IMR-90 (cell line): ENCODE results near the gene DOC2B. TPM values are rescaled to one million over a fixed set of nuclear protein-coding genes. Genes with fewer than 3 reads are reported as not detected.
"Not testable (repeated sequence)": the region's sequence is repeated elsewhere in the genome, so short reads cannot be mapped to it uniquely, and the experiment has no call there.

ENCODE experiments used
- ATAC-seq: fragments of 200-7000 bp; cut with Tn5 transposase; 2 replicates; pipeline ENCODE4 v1.9.1; 2020; ENCODE audit warnings: low read depth, mild to moderate bottlenecking, moderate library complexity
- BruUV-seq: library from RNA; stranded (reverse); fragments of 400-500 nt; replicated peaks from 2 replicates; lab custom pipeline; 2021; lab: Mats Ljungman, UMichigan
- CTCF ChIA-PET: fragments of 300-600 bp; formaldehyde crosslinking; extraction: SDS; loops from one replicate; lab custom pipeline; 2021; ENCODE audit warnings: antibody characterized with exemption; lab: Yijun Ruan, JAX
- POLR2A ChIA-PET: fragments of 300-600 bp; sonication (Branson Sonifier 250); formaldehyde crosslinking; loops from one replicate; lab custom pipeline; 2022; ENCODE audit warnings: antibody characterized with exemption; ENCODE audit not compliant: unreplicated experiment; lab: Charles Lee
- DNase-seq: peaks from one replicate; pipeline ENCODE4 v3.0.0; 2013
- H2AFZ ChIP-seq: replicated peaks from 2 replicates; pipeline ENCODE3; 2013; ENCODE audit warnings: low read length, mild to moderate bottlenecking; ENCODE audit not compliant: poor library complexity
- H2AK5ac ChIP-seq: 2 replicates; pipeline ENCODE4 v1.6.1; 2013; ENCODE audit warnings: low read depth, low read length, inconsistent platforms
- H2AK9ac ChIP-seq: replicated peaks from 2 replicates; pipeline ENCODE3; 2013; ENCODE audit warnings: mild to moderate bottlenecking, low read depth, low read length, moderate library complexity; ENCODE audit not compliant: poor library complexity
- H2BK120ac ChIP-seq: 2 replicates; pipeline ENCODE4 v1.6.1; 2013; ENCODE audit warnings: low read depth, low read length, inconsistent platforms
- H2BK15ac ChIP-seq: 3 replicates; pipeline ENCODE4 v1.6.1; 2013; ENCODE audit warnings: low read depth, low read length, inconsistent platforms
- H2BK20ac ChIP-seq: 2 replicates; pipeline ENCODE4 v1.6.1; 2013; ENCODE audit warnings: low read depth, mild to moderate bottlenecking, inconsistent platforms, low read length, moderate library complexity
- H2BK5ac ChIP-seq: 2 replicates; pipeline ENCODE4 v1.6.1; 2013; ENCODE audit warnings: mild to moderate bottlenecking, low read depth, low read length, inconsistent platforms; ENCODE audit not compliant: poor library complexity, severe bottlenecking
- H3K14ac ChIP-seq: replicated peaks from 2 replicates; pipeline ENCODE4 v1.6.1; 2013; ENCODE audit warnings: low read depth, low read length, inconsistent platforms
- H3K18ac ChIP-seq: 2 replicates; pipeline ENCODE4 v1.6.1; 2013; ENCODE audit warnings: low read depth, low read length, control low read depth
- H3K23ac ChIP-seq: 2 replicates; pipeline ENCODE4 v1.6.1; 2013; ENCODE audit warnings: low read depth, low read length, inconsistent platforms
- H3K27ac ChIP-seq: 2 replicates; pipeline ENCODE4 v1.5.1; 2013; ENCODE audit warnings: mild to moderate bottlenecking, control low read depth, low read length; ENCODE audit not compliant: insufficient read depth
- H3K27me3 ChIP-seq: 2 replicates; pipeline ENCODE4 v1.6.1; 2013; ENCODE audit warnings: low read length; ENCODE audit not compliant: control insufficient read depth, insufficient read depth
- H3K36me3 ChIP-seq: 2 replicates; pipeline ENCODE4 v1.6.1; 2013; ENCODE audit warnings: low read length, mixed read lengths; ENCODE audit not compliant: control insufficient read depth, insufficient read depth
- H3K4ac ChIP-seq: 2 replicates; pipeline ENCODE4 v1.6.1; 2013; ENCODE audit warnings: low read depth, low read length, inconsistent platforms
- H3K4me1 ChIP-seq: 2 replicates; pipeline ENCODE4 v1.6.1; 2013; ENCODE audit warnings: low read length, mixed read lengths; ENCODE audit not compliant: control insufficient read depth, insufficient read depth
- H3K4me2 ChIP-seq: 2 replicates; pipeline ENCODE4 v1.6.1; 2013; ENCODE audit warnings: low read depth, mild to moderate bottlenecking, control low read depth, low read length, moderate library complexity
- H3K4me3 ChIP-seq: 2 replicates; pipeline ENCODE4 v1.5.1; 2013; ENCODE audit warnings: low read depth, mild to moderate bottlenecking, control low read depth, low read length, moderate library complexity; ENCODE audit not compliant: insufficient read depth
- H3K56ac ChIP-seq: 2 replicates; pipeline ENCODE4 v1.6.1; 2013; ENCODE audit warnings: low read length, inconsistent platforms; ENCODE audit not compliant: insufficient read depth; ENCODE audit errors: extremely low read depth
- H3K79me1 ChIP-seq, 2 experiments: 2 replicates each; pipeline ENCODE4 v1.6.1; 2013; ENCODE audit warnings: low read length in 2 of 2, inconsistent platforms in 1 of 2, low read depth in 1 of 2
- H3K9ac ChIP-seq: 2 replicates; pipeline ENCODE4 v1.6.1; 2013; ENCODE audit warnings: low read depth, low read length, control low read depth
- H3K9me1 ChIP-seq: 2 replicates; pipeline ENCODE4 v1.6.1; 2013; ENCODE audit warnings: low read length, inconsistent platforms; ENCODE audit not compliant: insufficient read depth
- H3K9me3 ChIP-seq: 2 replicates; pipeline ENCODE4 v1.6.1; 2013; ENCODE audit warnings: low read length; ENCODE audit not compliant: control insufficient read depth, insufficient read depth
- H4K20me1 ChIP-seq: 2 replicates; pipeline ENCODE4 v1.6.1; 2013; ENCODE audit warnings: low read length, inconsistent platforms; ENCODE audit not compliant: insufficient read depth
- H4K5ac ChIP-seq: 2 replicates; pipeline ENCODE4 v1.6.1; 2013; ENCODE audit warnings: mild to moderate bottlenecking, low read depth, low read length, control low read depth
- H4K8ac ChIP-seq, 2 experiments: 2 replicates each; pipeline ENCODE4 v1.6.1; 2013; ENCODE audit warnings: low read depth in 2 of 2, low read length in 2 of 2, control low read depth in 1 of 2, inconsistent platforms in 1 of 2
- H4K91ac ChIP-seq: 2 replicates; pipeline ENCODE4 v1.6.1; 2013; ENCODE audit warnings: low read depth, low read length, inconsistent platforms; ENCODE audit not compliant: insufficient read depth
- WGBS, 2 experiments: methylation state at CpG; one replicate each; pipeline versions ENCODE4 v1.1.5 to v1.1.7; 2013; ENCODE audit warnings: missing lambda C conversion rate in 2 of 2; ENCODE audit not compliant: insufficient read length in 1 of 2; ENCODE audit errors: extremely low coverage in 2 of 2; 5-methylcytosine and 5-hydroxymethylcytosine counted together
- dilution Hi-C: fragments of 300-500 bp; cut with HindIII; formaldehyde crosslinking; loops from one replicate; pipeline ENCODE4 v1.14.3; 2018; ENCODE audit warnings: low sequenced_read_pairs; ENCODE audit not compliant: unreplicated experiment
- in situ Hi-C: fragments of 300-500 bp; cut with MboI; formaldehyde crosslinking; loops from 3 replicates; pipeline ENCODE4 v1.14.3; 2019; ENCODE audit warnings: low sequenced_read_pairs, inconsistent platforms, mixed read lengths
- intact Hi-C: fragments of 100-400 bp; cut with micrococcal nuclease; formaldehyde crosslinking; loops from 2 replicates; pipeline ENCODE4 v1.10.0; 2022
- polyA plus RNA-seq, 3 experiments: library from polyadenylated mRNA; depleted of rRNA; stranded (reverse); fragments of >200 nt; gene quantifications; 2 replicates each; pipeline ENCODE4 v1.2.3, GENCODE V29; 2012; ENCODE audit warnings: low replicate concordance in 1 of 3
- total RNA-seq: library from RNA; depleted of rRNA; stranded (reverse); fragments of >200 nt; gene quantifications from 2 replicates; pipeline ENCODE4 v1.2.3, GENCODE V29; 2012

The DOC2B gene
- total and polyA plus RNA-seq, 2 of the 4 experiments (the other 2 are of a cell fraction) = not detected

DNA sequence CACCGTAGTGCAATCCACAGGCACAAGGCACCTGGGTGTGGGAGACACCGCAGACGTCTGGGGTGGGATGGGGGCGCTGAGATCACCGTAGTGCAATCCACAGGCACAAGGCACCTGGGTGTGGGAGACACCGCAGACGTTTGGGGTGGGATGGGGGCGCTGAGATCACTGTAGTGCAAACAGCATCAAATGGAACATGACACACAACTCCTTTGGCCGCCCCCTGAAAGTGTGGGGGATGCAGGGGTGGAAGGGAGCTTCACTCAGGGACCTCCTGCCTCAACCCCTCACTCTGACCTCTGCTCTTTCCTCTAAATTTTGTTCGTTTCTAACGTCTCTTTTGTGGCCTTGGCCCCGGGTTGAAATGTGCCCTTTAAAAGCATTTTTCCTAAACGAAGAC is 20.3 kb upstream of the DOC2B start:
- H3K9me3 ChIP-seq, H2BK120ac ChIP-seq, H4K5ac ChIP-seq, DNase-seq, H4K8ac ChIP-seq, H3K9me1 ChIP-seq, H3K4me2 ChIP-seq, dilution Hi-C loops, H2AK5ac ChIP-seq, H3K79me1 ChIP-seq, H3K9ac ChIP-seq, CTCF ChIA-PET, H2BK20ac ChIP-seq, H2AFZ ChIP-seq, H4K91ac ChIP-seq, H3K14ac ChIP-seq, H3K23ac ChIP-seq, H2AK9ac ChIP-seq, H3K36me3 ChIP-seq, H3K4me1 ChIP-seq, intact Hi-C loops, H3K4ac ChIP-seq, H3K4me3 ChIP-seq, in situ Hi-C loops, H3K27ac ChIP-seq, H2BK15ac ChIP-seq, BruUV-seq, H3K18ac ChIP-seq, H3K56ac ChIP-seq, H2BK5ac ChIP-seq, ATAC-seq, POLR2A ChIA-PET, H4K20me1 ChIP-seq: not testable (repeated sequence)
- no CpG with 5 or more reads among the region's 13 CpGs for WGBS, 2 experiments
- peaks cover 27% of the 10 kb centered on the region for H3K27me3 ChIP-seq

DNA sequence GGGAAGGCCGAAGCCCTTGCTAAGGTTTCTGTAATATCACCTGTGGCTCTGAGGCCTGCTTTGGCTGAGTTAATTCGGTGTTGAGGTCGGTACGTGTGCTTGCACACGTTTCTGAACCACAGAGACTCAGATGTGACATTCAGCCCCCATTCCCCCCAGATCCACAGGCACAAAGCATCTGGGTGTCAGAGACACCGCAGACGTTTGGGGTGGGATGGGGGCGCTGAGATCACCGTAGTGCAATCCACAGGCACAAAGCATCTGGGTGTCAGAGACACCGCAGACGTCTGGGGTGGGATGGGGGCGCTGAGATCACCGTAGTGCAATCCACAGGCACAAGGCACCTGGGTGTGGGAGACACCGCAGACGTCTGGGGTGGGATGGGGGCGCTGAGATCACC is 19.8 kb upstream of the DOC2B start:
- H3K4me1 ChIP-seq, ATAC-seq, H3K79me1 ChIP-seq, H3K4ac ChIP-seq, H2BK5ac ChIP-seq, CTCF ChIA-PET, H3K4me3 ChIP-seq, H3K14ac ChIP-seq, H2AK9ac ChIP-seq, H3K18ac ChIP-seq, H2AFZ ChIP-seq, H3K4me2 ChIP-seq, BruUV-seq, H2AK5ac ChIP-seq, H3K56ac ChIP-seq, H3K36me3 ChIP-seq, H4K8ac ChIP-seq, DNase-seq, POLR2A ChIA-PET, H3K27ac ChIP-seq, H4K5ac ChIP-seq, H4K20me1 ChIP-seq, H3K9me1 ChIP-seq, in situ Hi-C loops, intact Hi-C loops, H3K23ac ChIP-seq, dilution Hi-C loops, H2BK15ac ChIP-seq, H2BK120ac ChIP-seq, H3K9me3 ChIP-seq, H4K91ac ChIP-seq, H3K9ac ChIP-seq, H2BK20ac ChIP-seq: not testable (repeated sequence)
- 100% methylated on average over 1 of the region's 16 CpGs; no CpG with 5 or more reads in 1 of the 2 experiments for WGBS, 2 experiments
- H3K27me3 ChIP-seq = peaks cover 30% of the 10 kb centered on the region
